ENCODE results near the gene DOLPP1. TPM values are rescaled to one million over a fixed set of nuclear protein-coding genes. Genes with fewer than 3 reads are reported as not detected.

DOLPP1 gene
- total RNA-seq, 1 experiment from 2014 or later = 32.7 TPM

GRCh38 chr9:129074106-129074505 is 6.8 kb upstream of the DOLPP1 start (continued):
- TF ChIP-seq USF1 (CRISPR knock-in tag; IDR thresholded peaks at IDR 0.05) (no peak), ZNF263 (CRISPR knock-in tag; IDR thresholded peaks at IDR 0.05; ENCODE audit: low read depth) (no peak), ZNF512 (CRISPR knock-in tag; IDR thresholded peaks at IDR 0.05; ENCODE audit: borderline replicate concordance) (no peak), EMX1 (CRISPR knock-in tag; IDR thresholded peaks at IDR 0.05) (no peak)

- peaks cover 27% of the 10 kb centered on the region for H3K4me1 Mint-ChIP-seq
- no peaks in the 10 kb centered on the region for H3K27me3 Mint-ChIP-seq (ENCODE audit: low read depth)
- ChIA-PET POLR2A (interaction anchor here (0.5 kb wide), 1 partner anchor 11 kb away, joined by 3 read pairs; no protein-coding TSS in a partner anchor), CTCF (interaction anchor here (2.5 kb wide), 1 partner anchor 68 kb away, joined by 5 read pairs; no protein-coding TSS in a partner anchor)
- H3K36me3 Mint-ChIP-seq = no peaks in the 10 kb centered on the region
- H3K27ac Mint-ChIP-seq = no peak overlapping the region
- H3K4me3 Mint-ChIP-seq = no peak overlapping the region
- ATAC-seq (no peak), DNase-seq (ENCODE audit: low spot score) (no peak)
- no peak for TF ChIP-seq USF1 (CRISPR knock-in tag; IDR thresholded peaks at IDR 0.05)
- no peak for TF ChIP-seq IRF1 (CRISPR knock-in tag; IDR thresholded peaks at IDR 0.05)
- TF ChIP-seq KAT7 (CRISPR knock-in tag; IDR thresholded peaks at IDR 0.05; ENCODE audit: borderline replicate concordance) = no peak
- no peak for TF ChIP-seq ZNF219 (CRISPR knock-in tag; IDR thresholded peaks at IDR 0.05; ENCODE audit: borderline replicate concordance)
- TF ChIP-seq ZNF138 (CRISPR knock-in tag; conservative IDR thresholded peaks at IDR 0.05) = no peak
- no peak for TF ChIP-seq TP53 (CRISPR knock-in tag; IDR thresholded peaks at IDR 0.05)
- TF ChIP-seq MAX (CRISPR knock-in tag; IDR thresholded peaks at IDR 0.05) = no peak
- no peak for TF ChIP-seq SMAD4 (CRISPR knock-in tag; IDR thresholded peaks at IDR 0.05)
- TF ChIP-seq ATF3 (CRISPR knock-in tag; conservative IDR thresholded peaks at IDR 0.05) = no peak
- no peak for TF ChIP-seq USF2 (CRISPR knock-in tag; IDR thresholded peaks at IDR 0.05)
- H3K9me3 Mint-ChIP-seq = no peaks in the 10 kb centered on the region
Measured at GRCh38 chr9:129075996-129076639, 4.8 kb upstream of the DOLPP1 start.

GRCh38 chr9:129076640-129077037 is 4.3 kb upstream of the DOLPP1 start:
- H3K4me1 Mint-ChIP-seq = peaks cover 22% of the 10 kb centered on the region
- H3K27ac Mint-ChIP-seq = no peak overlapping the region
- H3K4me3 Mint-ChIP-seq = no peak overlapping the region

GRCh38 chr9:129077236-129077635 is 3.7 kb upstream of the DOLPP1 start:
- ChIA-PET POLR2A (no interaction called here), CTCF (no interaction called here)
- Mint-ChIP-seq H3K27ac (peak overlapping the region; percentile 48; the same call in 1 of the 2 replicates), H3K36me3 (no peaks in the 10 kb centered on the region), H3K4me3 (no peak overlapping the region), H3K27me3 (ENCODE audit: low read depth) (no peaks in the 10 kb centered on the region), H3K4me1 (peaks cover 16% of the 10 kb centered on the region), H3K9me3 (no peaks in the 10 kb centered on the region)
- ATAC-seq (no peak), DNase-seq (ENCODE audit: low spot score) (no peak)
- TF ChIP-seq ATF1 (CRISPR knock-in tag; IDR thresholded peaks at IDR 0.05) = no peak

More at GRCh38 chr9:129076640-129077037, 4.3 kb upstream of the DOLPP1 start:
- POLR2A ChIA-PET = no interaction called here
- CTCF ChIA-PET = no interaction called here
- H3K27me3 Mint-ChIP-seq (ENCODE audit: low read depth) = no peaks in the 10 kb centered on the region
- no peaks in the 10 kb centered on the region for H3K9me3 Mint-ChIP-seq
- ATAC-seq = no peak
- no peak for TF ChIP-seq SOX15 (CRISPR knock-in tag; IDR thresholded peaks at IDR 0.05)
- no peak for TF ChIP-seq CBFB (CRISPR knock-in tag; IDR thresholded peaks at IDR 0.05; ENCODE audit: low read depth)
- 0 out of 2 replicates have a peak, but pooled peaks have one; percentile 19 for TF ChIP-seq ZNF121 (CRISPR knock-in tag; IDR thresholded peaks at IDR 0.05)
- no peaks in the 10 kb centered on the region for H3K36me3 Mint-ChIP-seq
- DNase-seq (ENCODE audit: low spot score) = no peak

All from WTC11 (cell line).